Measurements from ENCODE around the gene BCL7A.
"Not testable (repeated sequence)": the region's sequence is repeated elsewhere in the genome, so short reads cannot be mapped to it uniquely, and the experiment has no call there.

The BCL7A gene

DNA sequence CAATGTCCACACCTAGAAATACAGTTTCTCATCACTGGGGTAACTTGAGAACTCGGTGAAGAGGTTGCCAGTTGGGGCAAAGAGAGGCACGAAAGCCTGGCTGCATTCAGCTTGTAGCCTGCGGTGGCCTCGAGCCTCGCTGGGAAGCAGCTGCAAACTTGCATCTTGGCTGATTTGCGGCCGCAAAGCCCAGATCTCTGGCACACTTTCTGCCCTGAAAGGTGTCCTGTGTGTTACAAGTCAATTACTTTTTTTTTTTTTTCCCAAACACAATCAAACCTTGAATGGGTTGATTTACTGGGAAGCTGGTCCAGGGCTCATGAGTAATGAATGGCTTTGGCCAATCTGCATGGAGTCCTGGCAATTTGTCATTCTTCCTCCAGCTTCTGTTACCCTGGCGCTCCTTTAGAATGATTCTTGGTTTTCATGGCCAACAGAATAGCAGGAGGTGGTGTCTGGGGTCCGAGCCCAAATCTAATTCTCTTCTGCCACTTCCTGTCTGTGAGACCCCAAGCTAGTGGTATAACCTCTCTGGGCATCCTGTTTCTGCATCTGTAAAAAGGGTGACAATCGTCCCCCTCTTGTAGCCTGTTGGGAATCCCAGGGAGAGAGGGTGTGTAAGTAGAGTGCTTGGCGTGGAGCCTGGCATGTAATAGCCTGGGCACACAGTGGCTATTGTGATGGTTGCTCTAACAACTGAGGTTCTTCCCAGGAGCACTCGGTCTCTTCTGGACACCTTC is 6.7 kb downstream of the BCL7A start:
- no peak for DNase-seq

DNA sequence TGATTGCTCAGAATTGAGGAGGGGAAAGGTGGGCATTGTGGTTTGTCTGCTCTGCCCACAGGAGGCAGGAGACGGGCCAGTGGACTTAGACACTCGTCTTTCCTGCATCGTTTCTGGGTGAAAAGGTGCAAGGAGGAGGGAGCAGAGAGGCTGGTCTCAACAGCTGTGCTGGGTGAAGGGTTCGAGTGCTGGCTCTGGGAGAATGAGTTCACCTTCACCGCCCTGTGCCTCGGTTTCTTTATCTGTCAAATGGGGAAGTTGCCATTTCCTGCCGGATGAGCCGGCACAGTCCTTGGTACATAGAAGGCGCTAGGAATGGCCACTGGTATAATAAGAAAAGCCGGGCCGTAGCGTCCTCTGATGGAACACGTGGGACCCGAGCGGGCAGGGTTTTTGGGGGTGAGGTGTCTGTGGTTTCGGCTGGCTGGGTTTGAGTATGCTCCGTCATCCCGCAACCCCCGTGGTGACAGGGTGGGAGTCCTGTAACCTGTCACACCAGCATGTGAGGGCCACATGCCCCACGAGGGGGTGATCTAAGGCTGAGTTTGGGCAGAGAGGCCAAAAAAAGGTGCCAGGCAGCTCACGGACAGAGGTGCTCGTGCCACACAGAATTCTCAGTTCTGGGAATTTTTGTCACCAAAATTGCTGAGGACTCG is 7.3 kb downstream of the BCL7A start:
- no peak for DNase-seq

DNA sequence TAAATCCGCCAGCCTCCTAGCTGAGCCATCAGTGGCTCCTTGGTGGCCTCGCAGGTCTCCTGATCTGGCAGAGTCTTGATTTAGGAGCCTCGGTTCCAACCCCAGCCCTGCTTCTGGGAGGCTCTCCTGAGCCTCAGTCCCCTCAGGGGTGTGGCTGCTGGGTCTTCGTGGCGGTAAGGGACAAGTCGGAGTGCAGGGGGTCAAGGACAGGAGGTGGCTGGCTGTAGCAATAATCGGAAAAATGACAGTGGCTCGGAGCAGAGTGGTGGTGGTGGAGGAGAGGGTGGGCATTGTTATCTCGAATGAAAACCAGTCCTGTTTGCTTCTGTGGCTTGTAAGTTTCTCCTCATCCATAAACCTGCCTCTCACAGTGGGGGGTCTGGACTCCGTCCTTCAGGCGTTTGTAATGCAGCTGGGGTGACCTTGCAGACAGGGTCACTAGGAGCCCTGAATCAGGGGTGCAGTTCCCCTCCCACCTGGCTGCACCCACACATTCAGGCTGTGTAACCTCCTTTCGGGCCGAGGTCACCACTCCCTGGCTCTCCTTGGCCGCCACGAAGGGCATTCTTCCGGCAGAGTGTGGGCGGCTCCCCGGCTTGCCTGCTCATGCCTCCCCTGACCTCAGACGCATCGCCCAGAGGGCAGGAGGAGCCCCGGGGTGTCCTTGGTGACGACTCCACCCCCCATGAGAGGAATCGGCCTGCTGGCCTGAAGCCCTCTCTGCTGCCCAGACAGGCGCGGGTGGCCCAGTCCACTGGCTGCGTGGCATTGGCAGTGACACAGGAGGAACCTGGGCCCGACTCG is 8.1 kb downstream of the BCL7A start:
- no peak for DNase-seq

DNA sequence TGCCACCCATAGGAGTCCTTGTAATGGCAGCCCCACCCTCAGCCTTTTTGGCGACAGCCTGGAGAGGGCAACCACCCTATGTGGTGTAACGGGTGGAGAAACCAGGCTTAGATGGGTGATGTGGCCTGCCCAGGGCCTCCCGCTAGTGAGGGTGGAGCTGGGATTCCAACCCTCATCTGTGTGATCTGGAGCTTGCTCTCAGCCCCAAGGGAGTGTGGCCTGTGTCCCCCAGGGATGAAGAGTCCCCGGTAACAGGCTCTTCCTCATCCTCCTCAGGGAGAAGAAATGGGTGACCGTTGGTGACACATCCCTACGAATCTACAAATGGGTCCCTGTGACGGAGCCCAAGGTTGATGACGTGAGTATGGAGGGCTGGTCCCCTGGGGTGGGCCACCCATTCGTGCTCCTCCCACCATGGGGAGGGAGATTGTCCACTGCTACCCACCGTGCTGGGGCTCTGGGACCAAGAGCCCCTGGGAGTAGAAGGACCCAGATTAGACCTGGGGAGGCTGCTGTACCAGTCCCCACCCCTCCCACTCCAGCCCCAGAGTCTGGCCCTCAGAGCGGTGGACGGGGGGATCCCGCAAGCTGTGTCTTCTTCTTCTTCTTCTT is 8.8 kb downstream of the BCL7A start:
- no peak for DNase-seq

DNA sequence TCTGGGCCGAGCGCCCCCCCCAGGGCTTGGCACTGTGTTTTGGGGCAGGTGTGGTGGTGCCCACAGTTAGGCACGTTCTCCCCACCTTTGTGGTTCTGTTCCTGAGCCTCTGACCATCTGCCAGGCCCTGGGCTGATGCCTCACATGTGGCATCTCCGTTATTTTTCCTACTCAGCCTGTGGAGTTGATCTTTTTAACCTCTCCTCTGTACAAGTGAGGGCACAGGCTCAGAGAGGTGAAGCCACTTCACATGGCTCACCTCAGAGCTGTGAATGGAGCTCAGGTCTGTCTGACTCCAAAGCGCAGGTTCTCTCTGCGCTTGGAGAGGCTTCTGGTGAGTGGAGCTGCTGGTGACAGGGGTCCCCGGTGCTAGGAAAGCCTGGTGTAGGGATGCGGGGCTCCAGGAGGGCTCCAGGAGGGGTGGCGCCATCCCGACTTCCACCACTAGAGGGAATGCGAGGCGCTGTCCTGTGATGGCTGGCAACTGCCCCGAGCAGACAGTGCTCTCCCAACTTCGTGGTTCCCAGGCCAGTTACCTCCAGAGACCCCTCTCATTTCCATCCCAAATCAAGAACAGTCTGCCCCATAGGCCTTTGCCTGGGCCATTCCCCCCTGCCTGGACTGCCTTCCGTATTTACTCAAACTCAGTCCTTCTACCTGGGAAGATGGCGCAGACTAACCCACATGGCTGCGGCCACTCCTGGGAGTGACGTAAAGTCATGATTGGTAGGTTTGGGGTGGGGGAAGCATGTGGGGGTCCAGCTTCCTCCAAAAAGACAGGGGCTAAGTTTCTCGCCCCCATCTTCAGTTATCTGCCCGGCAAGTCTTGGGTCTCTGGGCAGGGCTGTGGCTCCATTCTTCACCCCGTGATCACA is 9.9 kb downstream of the BCL7A start:
- no peak for DNase-seq

DNA sequence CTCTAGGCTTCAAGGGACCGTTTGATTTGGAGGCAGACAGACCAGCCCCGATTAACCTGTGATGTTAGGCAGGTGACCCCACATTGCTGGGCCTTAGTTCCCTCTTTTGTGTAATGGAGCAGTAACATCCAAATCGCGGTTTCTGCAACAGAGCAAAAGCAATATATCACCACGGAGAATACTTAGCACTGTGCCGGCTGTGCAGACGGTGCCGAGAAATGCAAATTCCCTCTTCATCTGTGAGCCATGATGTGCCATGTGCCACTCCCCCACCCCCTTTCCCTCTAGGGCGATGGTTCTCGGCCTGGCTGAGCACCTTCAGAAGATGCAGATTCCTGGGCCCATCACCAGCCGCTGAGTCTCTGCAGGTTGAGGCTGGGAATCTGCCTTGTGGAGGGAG is 10.9 kb downstream of the BCL7A start:
- DNase-seq = no peak

DNA sequence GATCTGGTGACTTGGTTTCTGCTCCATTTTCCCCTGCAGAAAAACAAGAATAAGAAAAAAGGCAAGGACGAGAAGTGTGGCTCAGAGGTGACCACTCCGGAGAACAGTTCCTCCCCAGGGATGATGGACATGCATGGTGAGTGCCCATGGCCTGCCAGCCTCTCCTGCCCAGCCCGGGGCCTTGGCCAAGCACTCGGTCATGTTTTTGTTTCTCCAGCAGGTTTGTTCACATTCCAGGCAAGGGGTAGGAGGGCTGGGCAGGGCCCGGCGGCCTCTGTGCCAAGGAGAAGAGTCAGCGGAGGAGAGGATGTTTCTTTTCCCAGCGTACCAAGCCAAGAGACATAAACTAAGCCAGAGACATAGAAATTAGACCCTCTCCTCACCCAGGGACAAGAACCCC is 13.6 kb downstream of the BCL7A start:
- no peak for DNase-seq

DNA sequence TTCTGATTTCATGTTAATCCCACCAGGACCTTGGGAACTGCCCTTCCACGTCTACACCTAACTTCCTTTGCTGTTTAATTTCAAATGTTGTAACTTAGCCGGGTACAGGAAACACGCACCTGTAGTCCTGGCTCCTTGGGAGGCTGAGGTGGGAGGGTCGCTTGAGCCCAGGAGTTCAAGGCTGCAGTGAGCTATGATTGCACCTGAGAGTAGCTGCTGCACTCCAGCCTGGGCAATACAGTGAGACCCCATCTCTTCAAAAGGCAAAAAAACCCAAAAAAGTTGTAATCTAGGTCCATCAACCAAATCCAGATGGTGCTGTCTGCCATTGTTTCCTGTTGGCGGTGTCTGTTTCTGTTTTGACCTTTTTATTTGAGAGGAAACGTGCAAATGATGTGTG is 14.5 kb downstream of the BCL7A start:
- no peak for DNase-seq

DNA sequence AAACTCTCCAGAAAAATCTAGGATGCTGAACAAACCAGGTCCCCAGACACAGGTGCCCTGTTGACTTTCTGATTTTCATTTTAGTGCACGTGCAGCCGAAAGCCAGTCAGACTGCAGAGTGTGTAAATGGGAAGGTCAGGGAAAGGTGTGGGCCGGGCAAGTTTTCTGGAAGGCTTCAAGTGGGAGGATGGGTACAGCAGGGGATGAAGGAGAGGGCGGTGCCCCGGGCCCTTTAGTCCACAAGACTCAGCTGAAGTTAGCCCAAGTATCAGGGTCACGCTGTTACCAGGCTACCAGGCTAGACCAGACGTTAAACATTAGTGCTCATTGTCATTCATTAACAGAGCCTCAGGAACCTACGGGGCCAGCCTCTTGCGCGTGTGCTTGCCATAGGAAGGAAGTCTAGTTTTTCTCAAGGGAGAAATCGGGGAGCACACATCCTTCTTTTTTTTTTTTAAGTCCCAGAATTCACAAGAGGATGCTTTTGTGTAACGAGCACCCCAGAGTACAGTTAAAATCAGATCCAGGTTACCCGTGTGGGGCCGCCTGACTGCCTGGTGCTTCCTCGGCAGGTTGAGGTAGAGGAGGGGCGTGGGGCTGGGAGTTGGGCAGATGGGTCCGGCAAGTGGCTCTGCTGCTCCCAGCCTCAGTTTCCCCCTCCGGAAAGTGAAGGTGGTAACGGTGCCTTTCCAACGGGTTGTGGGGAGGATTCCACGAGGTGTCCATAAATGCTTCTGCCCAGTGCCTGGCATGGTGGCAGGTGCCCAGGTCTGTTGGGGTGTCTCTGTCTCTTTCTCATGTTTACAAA is 19.1 kb downstream of the BCL7A start:
- DNase-seq = no peak

DNA sequence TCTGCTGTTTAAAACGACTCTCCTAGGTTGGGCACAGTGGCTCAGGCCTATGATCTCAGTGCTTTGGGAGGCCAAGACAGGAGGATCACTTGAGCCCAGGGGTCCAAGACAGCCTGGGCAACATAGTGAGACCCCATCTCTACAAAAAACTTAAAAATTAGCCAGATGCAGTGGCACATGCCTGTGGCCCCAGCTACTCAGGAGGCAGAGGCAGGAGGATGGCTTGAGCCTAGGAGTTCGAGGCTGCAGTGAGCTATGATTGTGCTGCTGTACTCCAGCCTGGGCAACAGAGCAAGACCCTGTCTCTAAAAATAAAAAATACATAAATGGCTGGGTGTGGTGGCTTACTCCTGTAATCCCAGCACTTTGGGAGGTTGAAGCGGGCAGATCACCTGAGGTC is 19.8 kb downstream of the BCL7A start:
- not testable (repeated sequence) for DNase-seq

DNA sequence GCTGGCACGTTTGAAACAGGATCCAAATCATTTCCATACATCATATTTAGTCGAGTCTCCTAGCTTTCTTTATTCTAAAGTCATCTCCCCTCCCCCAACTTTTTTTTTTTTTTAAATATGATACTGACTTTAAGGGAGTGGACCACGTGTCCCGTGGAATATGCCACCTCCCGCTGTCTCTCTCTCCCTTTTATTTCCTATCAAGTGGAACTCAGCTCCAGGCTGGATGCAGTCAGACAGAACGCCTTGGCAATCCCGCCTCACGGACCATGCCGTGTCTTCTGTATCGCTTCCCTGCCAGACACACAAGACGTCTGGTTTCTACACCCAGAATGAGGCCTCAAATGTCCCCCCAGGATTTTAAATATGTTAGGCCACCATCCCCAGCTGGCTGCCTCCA is 21.2 kb downstream of the BCL7A start:
- no peak for DNase-seq

DNA sequence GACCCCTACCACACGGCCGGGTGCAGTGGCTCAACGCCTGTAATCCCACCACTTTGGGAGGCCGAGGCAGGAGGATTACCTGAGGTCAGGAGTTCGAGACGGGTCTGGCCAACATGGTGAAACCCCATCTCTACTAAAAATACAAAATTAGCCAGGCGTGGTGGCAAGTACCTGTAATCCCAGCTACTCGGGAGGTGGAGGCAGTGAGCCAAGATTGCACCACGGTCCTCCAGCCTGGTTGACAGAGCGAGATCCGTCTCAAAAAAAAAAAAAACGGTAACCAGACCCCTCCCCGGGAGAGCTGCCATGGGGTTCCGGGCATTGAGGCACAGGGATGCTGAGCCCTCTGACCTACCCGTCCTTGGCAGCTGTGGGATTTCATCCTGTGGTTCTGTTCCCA is 21.8 kb downstream of the BCL7A start:
- no peak for DNase-seq

DNA sequence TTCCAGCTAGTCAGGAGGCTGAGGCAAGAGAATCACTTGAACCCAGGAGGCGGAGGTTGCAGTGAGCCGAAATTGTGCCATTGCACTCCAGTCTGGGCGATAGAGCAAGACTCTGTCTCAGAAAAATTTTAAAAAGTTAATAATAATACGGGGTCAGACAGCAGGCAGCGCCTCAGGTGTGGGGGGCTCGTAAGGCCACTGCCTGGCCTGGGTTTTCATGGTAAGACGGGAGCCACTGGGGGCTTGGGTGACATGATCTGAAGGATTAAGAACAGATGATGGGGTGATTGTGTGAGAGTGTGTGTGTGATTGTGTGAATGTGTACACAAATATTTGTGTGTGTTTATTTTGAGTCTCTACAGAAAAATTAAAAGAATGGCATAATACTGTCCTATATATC is 23.6 kb downstream of the BCL7A start:
- DNase-seq = no peak

DNA sequence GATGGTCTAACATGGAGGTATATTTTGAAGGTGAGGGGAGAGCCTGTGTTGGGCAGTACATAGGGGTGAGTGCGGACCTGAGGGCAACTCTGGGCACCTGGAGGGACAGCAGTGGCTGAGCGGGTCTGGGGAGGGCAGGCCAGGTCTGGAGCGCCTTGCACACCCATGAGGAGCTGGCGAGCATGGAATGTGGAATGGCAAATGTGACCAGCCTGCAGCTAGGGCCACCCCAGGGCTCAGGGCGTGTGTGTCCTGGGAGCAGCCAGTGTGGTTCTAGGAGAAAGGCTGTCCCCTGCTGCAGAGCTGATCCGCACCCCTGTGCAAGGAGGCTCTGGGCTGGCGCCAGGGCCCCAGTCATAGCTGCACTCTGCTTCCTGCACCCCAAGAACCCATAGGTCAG is 24.5 kb downstream of the BCL7A start:
- DNase-seq = no peak

DNA sequence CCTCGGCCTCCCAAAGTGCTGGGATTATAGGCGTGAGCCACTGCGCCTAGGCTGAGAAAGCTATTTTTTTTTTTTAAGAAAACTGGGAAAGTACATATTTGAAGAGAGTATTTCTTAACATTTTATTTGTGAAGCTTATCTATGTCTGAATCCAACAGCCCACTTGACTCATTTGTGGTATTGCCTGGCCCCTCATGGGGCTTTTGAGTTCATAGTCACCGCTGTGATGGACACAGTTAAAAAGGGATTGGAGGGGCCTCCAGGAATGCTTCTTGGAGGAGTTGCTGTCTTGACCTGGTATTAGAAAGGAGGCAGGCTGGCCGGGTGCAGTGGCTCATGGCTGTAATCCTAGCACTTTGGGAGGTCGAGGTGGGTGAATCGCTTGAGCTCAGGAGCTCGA is 26.5 kb downstream of the BCL7A start:
- DNase-seq = no peak

DNA sequence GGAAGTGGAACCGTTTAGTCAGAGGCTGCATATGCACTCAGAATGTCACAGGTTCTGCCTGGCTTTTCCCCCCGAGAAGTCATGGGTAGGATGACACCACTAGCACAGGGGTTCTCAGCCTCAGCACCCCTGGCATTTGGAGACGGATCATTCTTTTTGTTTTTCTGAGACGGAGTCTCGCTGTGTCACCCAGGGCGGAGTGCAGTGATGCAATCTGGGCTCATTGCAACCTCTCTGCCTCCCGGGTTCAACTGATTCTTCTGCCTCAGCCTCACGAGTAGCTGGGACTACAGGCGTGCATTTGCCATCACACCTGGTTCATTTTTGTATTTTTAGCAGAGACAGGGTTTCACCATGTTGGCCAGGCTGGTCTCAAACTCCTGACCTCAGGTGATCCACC is 28.1 kb downstream of the BCL7A start:
- DNase-seq = no peak

DNA sequence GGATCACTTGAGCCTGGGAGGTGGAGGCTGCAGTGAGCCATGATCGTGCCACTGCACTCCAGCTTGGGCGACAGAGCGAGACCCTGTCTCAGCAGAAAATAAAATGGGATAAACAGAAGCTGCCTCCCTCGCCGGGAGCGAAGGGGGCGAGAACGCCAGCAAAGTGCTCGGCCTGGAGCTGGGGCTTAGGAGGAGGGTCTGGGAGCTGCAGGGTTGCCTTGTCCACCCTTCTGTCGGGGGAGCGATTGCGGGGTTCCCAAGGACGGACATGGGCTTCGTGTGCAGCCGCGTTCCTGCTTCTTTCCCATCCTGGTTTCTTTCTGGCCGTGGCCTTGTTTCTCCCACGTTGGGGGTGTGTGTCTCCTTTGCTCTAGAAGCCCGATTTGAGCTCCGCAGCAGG is 29.0 kb downstream of the BCL7A start:
- no peak for DNase-seq

DNA sequence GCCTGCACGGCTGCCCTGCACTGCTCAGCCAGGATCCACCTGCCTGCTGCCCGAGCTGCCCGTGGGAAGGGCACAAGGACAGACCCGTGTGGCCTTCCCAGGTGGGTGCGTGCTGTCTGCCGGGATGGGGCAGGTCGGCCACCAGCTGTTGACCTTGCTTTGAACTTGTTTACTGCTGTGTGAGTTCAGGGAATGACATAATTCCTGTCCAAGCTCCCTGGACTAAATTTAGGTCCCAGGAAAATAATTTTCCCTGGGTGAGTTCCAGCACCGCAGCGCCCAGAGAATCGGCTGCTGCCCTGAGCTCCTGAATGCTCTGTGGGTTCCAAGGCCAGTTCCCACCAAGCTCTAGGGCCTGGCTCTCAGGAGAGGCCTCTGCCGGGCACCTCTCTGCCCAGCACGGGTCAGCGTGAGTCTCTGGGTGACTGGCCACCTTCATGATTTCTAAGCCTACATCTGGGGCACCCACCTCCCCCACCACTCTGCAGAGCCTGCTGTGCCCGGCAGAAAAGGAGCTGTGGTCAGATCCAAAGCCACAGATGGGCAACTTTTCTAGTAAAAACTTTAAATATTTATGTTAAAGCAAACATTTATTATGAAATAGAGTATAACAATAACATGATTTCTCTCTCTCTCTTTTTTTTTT is 29.7 kb downstream of the BCL7A start:
- no peak for DNase-seq

DNA sequence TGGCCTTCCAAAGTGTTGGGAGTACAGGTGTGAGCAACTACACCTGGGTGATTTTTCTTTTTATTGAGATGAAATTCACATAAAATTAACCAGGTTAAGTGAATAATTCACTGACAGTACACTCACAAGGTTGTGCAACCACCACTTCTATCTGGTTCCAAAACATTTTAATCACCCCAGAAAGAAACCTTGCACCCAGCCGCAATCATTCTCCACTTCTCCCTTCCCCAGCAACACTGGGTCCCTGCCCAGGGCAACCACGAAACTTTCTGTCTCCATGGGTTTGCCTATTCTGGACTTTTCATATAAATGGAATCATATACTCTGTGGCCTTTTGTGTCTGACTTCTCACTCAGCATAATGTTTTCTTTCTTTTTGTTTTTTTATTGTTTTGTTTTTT is 30.6 kb downstream of the BCL7A start:
- no peak for DNase-seq

DNA sequence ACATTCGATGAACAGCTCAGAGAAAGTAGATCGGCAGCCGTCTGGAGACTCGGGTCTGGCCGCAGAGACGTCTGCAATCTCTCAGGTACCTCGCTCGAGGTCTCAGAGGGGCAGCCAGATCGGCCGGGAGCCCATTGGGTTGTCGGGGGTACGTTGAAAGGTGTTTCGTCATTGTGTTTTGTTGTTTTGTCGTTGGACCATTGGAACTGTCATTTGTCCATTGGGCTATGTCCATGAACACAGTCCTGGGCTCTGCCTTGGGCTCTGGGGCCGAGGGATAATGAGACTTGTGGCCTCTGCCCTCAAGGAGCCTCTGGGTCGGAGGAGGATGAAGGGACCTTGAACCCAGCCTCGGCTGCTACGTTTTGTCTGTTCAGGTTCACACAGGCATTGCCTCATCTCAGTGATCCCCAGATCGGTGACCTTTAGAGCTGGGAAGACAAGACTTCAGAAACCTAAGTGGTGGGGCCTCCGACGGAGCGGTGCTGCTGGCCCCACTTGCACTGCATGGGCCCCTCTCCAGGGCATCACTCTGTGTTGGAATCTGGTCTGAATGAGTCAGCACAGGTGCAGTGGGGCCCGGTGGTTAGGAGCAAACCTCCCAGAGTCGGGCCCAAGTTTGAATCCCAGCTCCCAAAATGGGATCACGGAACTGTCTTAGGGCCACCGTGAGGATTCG is 33.3 kb downstream of the BCL7A start:
- no peak for DNase-seq

DNA sequence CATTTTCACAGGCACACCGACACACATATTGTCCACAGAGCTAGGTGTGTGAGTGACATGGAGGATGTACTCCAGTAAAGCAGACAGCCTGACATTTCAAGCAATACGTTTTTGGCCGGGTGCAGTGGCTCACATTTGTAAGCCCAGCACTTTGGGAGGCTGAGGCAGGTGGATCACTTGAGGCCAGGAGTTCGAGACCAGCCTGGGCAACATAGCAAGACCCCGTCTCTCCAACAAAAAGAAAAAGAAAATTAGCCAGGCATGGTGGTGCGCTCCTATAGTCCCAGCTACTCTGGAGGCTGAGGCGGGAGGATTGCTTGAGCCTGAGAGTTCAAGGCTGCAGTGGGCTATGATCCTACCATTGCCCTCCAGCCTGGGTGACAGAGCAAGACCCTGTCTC is 34.7 kb downstream of the BCL7A start:
- not testable (repeated sequence) for DNase-seq
